Calu3 (cell line): ENCODE results near the gene STIM2. TPM values are rescaled to one million over a fixed set of nuclear protein-coding genes. Genes with fewer than 3 reads are reported as not detected.

ENCODE experiments used
- BruUV-seq: library from RNA; stranded (reverse); fragments of 400-500 nt; replicated peaks from 2 replicates; lab custom pipeline; 2021; lab: Mats Ljungman, UMichigan
- CTCF ChIA-PET: fragments of 300-600 bp; sonication (Branson Sonifier 250); formaldehyde crosslinking; loops from one replicate; lab custom pipeline; 2022; ENCODE audit warnings: antibody characterized with exemption; lab: Charles Lee
- DNase-seq: peaks from one replicate; pipeline ENCODE4 v3.0.0; 2022
- H3K27ac Mint-ChIP-seq: one replicate; pipeline ENCODE4 v1.8.0; 2022; ENCODE audit warnings: mixed read lengths; ENCODE audit not compliant: unreplicated experiment
- H3K27me3 Mint-ChIP-seq: one replicate; pipeline ENCODE4 v1.8.0; 2022; ENCODE audit warnings: mixed read lengths; ENCODE audit not compliant: unreplicated experiment
- H3K36me3 Mint-ChIP-seq: one replicate; pipeline ENCODE4 v1.8.0; 2022; ENCODE audit warnings: mild to moderate bottlenecking, moderate library complexity, mixed read lengths; ENCODE audit not compliant: insufficient read depth, unreplicated experiment
- H3K4me1 Mint-ChIP-seq: one replicate; pipeline ENCODE4 v1.8.0; 2022; ENCODE audit warnings: mild to moderate bottlenecking, low read depth, mixed read lengths; ENCODE audit not compliant: unreplicated experiment
- H3K4me3 Mint-ChIP-seq: one replicate; pipeline ENCODE4 v1.8.0; 2022; ENCODE audit warnings: mild to moderate bottlenecking, low read depth, moderate library complexity, mixed read lengths; ENCODE audit not compliant: unreplicated experiment
- H3K9me3 Mint-ChIP-seq: one replicate; pipeline ENCODE4 v1.8.0; 2022; ENCODE audit warnings: low read depth, mixed read lengths; ENCODE audit not compliant: unreplicated experiment
- intact Hi-C: fragments of 100-400 bp; cut with micrococcal nuclease; formaldehyde crosslinking; loops from one replicate; pipeline ENCODE4 v1.10.0; 2022; ENCODE audit not compliant: unreplicated experiment
- total RNA-seq: library from RNA; stranded (reverse); gene quantifications from 2 replicates; pipeline ENCODE4 v1.2.3, GENCODE V29; 2022
- TF ChIP-seq, protein P1 (sequence below): fragments of 200-600 bp; IDR thresholded peaks from one replicate; pipeline ENCODE4 v1.8.0; 2022; ENCODE audit warnings: antibody characterized with exemption; ENCODE audit not compliant: unreplicated experiment

Gene STIM2
- total RNA-seq, 1 experiment from 2014 or later, result 24.2 TPM

DNA sequence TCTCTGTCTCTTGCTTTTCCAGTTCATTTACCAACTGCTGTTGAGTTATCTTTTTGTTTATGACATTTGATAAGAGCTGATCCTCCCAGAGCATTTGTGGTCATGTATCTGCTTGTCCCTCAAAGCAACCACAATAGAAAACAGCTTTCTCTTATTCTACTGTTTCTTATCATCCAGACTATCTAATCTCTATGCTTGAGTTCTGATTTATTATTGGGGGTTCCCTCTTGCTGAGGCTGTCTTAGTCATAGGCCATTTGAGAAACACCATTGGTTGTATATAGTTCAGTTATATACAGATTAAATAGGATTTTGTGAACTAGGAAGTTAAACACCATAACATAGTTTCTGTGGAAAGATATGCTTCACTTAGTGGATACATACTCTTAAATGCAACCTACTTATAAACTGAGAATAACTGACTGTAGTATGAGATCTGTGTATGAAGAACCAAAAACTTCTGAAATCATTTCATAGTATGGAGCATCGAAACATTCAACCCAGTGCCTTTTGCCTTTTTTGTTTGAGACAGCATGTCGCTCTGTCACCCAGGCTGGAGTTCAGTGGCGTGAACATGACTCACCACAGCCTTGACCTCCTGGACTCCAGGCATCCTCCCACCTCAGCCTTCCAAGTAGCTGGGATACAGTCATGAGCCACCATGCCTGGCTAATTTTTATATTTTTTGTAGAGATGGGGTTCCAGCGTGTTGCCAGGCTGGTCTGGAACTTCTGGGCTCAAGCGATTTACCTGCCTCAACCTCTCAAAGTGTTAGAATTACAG, 75.8 kb downstream of the STIM2 start:
- no peak overlapping the region for H3K4me3 Mint-ChIP-seq
- no TSS peak for BruUV-seq
- no peaks in the 10 kb centered on the region for H3K9me3 Mint-ChIP-seq
- H3K27ac Mint-ChIP-seq, result no peak overlapping the region
- TF ChIP-seq, protein P1, sequence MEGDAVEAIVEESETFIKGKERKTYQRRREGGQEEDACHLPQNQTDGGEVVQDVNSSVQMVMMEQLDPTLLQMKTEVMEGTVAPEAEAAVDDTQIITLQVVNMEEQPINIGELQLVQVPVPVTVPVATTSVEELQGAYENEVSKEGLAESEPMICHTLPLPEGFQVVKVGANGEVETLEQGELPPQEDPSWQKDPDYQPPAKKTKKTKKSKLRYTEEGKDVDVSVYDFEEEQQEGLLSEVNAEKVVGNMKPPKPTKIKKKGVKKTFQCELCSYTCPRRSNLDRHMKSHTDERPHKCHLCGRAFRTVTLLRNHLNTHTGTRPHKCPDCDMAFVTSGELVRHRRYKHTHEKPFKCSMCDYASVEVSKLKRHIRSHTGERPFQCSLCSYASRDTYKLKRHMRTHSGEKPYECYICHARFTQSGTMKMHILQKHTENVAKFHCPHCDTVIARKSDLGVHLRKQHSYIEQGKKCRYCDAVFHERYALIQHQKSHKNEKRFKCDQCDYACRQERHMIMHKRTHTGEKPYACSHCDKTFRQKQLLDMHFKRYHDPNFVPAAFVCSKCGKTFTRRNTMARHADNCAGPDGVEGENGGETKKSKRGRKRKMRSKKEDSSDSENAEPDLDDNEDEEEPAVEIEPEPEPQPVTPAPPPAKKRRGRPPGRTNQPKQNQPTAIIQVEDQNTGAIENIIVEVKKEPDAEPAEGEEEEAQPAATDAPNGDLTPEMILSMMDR, result no peak
- H3K4me1 Mint-ChIP-seq, result no peaks in the 10 kb centered on the region
- intact Hi-C loops, result no loop called here
- H3K36me3 Mint-ChIP-seq, result no peaks in the 10 kb centered on the region
- DNase-seq, result peak; percentile 4
- CTCF ChIA-PET, result no interaction called here
- H3K27me3 Mint-ChIP-seq, result no peaks in the 10 kb centered on the region

DNA sequence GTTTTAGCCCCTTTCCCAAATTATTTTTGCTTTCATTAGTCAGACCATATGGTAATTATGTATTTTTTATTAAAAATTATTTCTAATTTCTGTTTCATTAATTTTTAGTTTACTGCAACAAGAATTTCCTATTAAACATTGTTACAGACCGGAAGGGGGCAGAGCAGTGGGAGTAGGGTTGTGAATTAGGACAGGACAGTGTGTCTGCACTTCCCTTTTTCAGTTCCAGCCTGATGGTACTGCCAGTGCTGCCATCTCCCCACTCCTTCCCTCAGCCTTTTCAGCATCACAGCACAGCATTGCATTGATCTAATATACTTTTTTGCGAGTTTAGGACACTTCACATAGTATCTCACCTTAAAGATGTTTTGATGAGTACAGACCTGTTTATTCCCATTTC, 76.5 kb downstream of the STIM2 start:
- H3K4me1 Mint-ChIP-seq, result no peaks in the 10 kb centered on the region
- TF ChIP-seq, protein P1, result no peak
- no peak overlapping the region for H3K4me3 Mint-ChIP-seq
- H3K9me3 Mint-ChIP-seq, result no peaks in the 10 kb centered on the region
- BruUV-seq, result no TSS peak
- no peaks in the 10 kb centered on the region for H3K36me3 Mint-ChIP-seq
- H3K27ac Mint-ChIP-seq, result no peak overlapping the region
- no peak for DNase-seq
- CTCF ChIA-PET, result no interaction called here
- intact Hi-C loops, result no loop called here
- no peaks in the 10 kb centered on the region for H3K27me3 Mint-ChIP-seq

DNA sequence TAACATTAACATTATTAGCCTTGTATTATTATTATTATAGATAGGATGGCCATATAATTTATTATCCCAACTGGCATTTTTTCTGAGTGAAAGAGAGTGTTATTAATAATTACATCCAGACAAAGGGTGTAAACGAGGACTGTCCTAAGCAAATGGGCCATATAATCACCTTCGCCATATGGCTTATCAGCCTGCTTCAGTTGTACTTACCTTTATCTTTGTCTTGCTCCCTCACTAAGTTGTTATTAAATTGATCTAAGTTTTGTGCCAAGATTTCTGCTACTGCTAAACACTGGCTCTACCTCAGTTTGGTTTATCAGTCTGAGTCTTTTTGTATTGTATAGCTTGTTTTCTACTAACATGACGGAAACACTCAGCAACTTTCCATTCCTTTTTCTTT, 76.9 kb downstream of the STIM2 start:
- intact Hi-C loops, result no loop called here
- H3K4me3 Mint-ChIP-seq, result no peak overlapping the region
- TF ChIP-seq, protein P1, result no peak

DNA sequence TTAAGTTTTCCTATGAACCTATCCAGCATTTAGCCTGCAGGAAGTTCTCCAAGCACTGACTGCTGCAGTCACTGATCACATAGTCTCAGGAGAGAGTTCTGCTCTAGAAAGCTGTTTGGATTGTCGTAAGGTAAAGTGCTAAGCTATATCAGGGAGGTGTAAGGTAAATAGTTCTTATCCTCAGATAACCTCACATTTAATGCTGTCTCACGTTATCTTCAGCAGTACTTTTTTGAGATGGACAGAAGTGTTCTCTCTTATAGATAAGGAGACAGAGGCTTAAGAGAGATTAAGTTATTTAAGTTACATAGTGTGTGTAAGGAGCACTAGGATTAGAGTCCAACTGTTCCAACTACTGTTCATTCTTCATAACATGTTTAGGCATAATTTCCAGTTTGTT, 77.9 kb downstream of the STIM2 start:
- CTCF ChIA-PET, result no interaction called here
- H3K36me3 Mint-ChIP-seq, result no peaks in the 10 kb centered on the region
- H3K4me3 Mint-ChIP-seq, result no peak overlapping the region
- BruUV-seq, result no TSS peak
- intact Hi-C loops, result no loop called here
- no peak for DNase-seq
- no peaks in the 10 kb centered on the region for H3K9me3 Mint-ChIP-seq
- H3K27me3 Mint-ChIP-seq, result no peaks in the 10 kb centered on the region
- H3K27ac Mint-ChIP-seq, result no peak overlapping the region
- no peaks in the 10 kb centered on the region for H3K4me1 Mint-ChIP-seq
- TF ChIP-seq, protein P1, result no peak

More for the DNA sequence above, 76.9 kb downstream of the STIM2 start:
- Mint-ChIP-seq H3K27ac (no peak overlapping the region), H3K9me3 (no peaks in the 10 kb centered on the region), H3K27me3 (no peaks in the 10 kb centered on the region), H3K36me3 (no peaks in the 10 kb centered on the region), H3K4me1 (no peaks in the 10 kb centered on the region)
- CTCF ChIA-PET, result no interaction called here
- no peak for DNase-seq
- BruUV-seq, result no TSS peak
